Stomach (tissue), 4 donors: ENCODE results near the gene TUSC2.

Source experiments
- EP300 ChIP-seq: sonication (generic); formaldehyde crosslinking; IDR thresholded peaks from one replicate; pipeline ENCODE4 v1.6.1; 2017; ENCODE audit warnings: antibody characterized with exemption
- POLR2AphosphoS5 ChIP-seq, 3 donors: sonication (generic); formaldehyde crosslinking; IDR thresholded peaks; one replicate each; pipeline ENCODE4 v1.6.1; 2016; ENCODE audit warnings: antibody characterized with exemption in 3 of 3
- TF ChIP-seq, protein P1 (sequence below), 7 experiments: fragments of 450-650 bp in 4 of 7; fragments of 200-600 bp in 3 of 7; sonication (generic) in 3 of 7; IDR thresholded peaks; one replicate each; pipeline ENCODE4 v1.5.1; 2016 to 2019; ENCODE audit warnings: antibody characterized with exemption in 7 of 7, control low read depth in 2 of 7, mild to moderate bottlenecking in 1 of 7

GRCh38 chr3:50375258-50375931, 47.4 kb upstream of the TUSC2 start:
- TF ChIP-seq, protein P1, sequence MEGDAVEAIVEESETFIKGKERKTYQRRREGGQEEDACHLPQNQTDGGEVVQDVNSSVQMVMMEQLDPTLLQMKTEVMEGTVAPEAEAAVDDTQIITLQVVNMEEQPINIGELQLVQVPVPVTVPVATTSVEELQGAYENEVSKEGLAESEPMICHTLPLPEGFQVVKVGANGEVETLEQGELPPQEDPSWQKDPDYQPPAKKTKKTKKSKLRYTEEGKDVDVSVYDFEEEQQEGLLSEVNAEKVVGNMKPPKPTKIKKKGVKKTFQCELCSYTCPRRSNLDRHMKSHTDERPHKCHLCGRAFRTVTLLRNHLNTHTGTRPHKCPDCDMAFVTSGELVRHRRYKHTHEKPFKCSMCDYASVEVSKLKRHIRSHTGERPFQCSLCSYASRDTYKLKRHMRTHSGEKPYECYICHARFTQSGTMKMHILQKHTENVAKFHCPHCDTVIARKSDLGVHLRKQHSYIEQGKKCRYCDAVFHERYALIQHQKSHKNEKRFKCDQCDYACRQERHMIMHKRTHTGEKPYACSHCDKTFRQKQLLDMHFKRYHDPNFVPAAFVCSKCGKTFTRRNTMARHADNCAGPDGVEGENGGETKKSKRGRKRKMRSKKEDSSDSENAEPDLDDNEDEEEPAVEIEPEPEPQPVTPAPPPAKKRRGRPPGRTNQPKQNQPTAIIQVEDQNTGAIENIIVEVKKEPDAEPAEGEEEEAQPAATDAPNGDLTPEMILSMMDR (IDR thresholded peaks at IDR 0.05), result no peak
- no peak for TF ChIP-seq EP300
- no peak for TF ChIP-seq POLR2AphosphoS5 (IDR thresholded peaks at IDR 0.05)
